ENCODE results near the gene CELA3B.
A peak's percentile ranks its signal among the peaks of the same experiment; 100 is the strongest.
"Not testable (repeated sequence)": the region's sequence is repeated elsewhere in the genome, so short reads cannot be mapped to it uniquely, and the experiment has no call there.

The CELA3B gene

DNA sequence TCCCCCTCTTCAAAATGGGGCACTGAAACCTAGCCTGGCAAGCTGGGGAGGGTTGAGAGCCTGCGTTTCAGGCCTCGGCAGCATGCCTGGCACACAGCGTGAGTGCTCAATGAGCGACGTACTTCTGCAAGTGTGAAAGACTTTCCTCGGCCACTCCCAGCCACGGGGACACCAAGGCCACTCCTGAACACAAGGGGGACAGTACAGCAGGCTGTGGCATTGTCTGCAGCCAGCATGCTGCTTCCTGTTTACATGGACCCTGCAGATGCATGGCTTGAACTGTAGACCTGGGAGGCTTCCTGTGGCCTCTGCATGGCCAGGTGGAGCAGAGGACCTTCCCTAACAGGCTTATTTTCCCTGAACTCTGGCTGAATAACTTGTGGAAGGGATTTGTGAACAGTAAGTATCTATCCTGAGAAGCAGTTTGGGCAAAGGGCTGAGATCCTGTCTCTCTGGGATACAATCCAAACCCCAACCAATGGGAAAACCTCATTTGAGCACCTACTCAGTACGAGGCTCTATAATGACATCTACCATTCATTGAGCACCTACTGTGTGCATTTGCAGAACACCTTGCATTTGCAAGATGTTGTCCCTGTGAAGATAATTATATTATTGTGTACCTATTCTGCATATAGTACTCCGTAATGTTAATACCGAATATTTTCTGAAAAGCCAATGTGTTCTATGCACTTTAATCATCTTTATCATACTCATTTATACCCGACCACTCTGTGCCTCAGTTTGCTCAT lies 29.8 kb upstream of the CELA3B start:
- DNase-seq: no peak

DNA sequence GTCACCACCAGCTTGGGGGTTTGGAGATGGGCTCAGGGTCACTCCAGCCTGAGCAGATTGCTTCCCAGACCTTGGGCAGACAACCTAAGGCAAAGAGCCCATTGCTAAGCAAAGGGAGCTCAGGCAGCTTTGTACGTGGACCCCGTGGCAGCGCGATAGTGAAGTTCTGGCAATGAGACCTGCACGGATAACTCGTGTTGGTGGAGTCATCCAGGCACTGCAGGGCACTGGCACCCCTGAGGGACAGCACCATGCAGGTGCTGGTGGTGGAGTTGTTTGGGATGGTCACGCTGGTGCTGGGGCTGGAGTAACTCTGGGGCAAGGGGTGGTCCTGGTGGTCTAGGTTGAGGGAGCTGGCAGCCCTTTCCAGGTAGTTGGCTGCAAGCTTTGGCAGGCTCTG lies 26.1 kb upstream of the CELA3B start:
- DNase-seq: no peak

DNA sequence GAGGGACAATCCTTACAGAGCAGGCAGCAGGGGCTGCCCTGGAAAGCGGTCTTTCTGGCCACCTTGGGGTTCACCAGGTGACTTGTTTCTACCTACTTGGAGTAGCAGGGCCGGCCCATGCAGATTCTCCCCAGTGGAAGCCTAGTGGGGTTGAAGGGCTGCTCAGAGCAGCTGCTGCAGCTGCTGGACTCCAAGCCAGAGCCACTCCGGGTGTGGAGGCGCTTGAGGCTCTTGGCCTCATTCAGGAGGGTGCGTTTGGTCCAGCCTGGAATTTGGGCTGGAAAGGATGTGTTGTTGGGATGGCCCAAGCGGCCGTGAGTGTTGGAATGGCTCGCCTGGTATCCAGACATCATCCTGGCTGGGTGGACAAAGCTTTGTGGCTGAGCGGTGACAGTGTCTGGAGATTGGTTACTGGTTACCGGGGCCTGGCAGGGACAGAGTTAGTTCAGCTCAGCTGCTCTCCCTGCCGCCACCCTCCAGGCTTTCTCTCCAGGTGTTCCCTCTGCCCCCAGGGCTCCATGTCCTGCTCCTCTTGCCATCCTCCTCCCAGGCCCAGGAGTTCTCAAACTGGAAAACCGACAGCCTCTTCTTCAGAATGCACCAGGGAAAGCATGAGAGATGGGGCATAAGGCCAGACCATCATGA lies 25.5 kb upstream of the CELA3B start:
- no peak for DNase-seq

DNA sequence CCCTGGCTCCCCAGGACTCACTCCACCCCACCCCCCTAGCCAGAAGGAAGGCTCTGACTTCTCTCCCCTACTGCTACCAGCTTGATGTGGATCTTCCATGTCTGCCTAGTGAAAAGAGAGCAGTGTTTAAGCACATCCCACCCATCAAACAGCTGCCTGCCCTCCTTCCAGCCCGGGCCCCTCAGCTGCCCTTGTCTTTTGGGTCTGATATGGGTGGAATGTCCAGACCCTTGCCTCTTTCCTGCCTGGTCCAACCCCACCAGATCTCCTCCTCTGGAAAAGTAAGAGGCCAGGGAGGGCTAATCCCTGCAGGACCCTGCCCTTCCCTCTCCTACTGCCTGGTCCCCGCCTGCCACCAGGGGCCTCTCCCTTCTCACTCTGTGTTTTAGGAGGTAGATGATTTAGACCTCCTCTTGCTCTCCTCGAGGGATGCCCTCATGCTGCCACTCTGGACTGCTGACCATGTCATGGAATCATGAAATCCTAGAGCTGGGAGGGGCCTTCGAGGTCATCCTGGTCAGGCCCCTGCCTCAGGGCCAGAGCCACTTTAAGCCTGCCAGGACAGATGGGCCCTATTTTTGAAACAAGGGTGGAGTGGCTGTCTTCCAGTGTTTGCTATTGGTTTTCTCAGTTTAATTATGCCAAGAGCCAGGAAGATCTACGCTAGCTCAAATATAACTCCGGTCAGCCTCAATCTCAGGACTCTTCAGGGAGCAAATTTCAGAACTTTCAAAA lies 23.9 kb upstream of the CELA3B start:
- DNase-seq: no peak

DNA sequence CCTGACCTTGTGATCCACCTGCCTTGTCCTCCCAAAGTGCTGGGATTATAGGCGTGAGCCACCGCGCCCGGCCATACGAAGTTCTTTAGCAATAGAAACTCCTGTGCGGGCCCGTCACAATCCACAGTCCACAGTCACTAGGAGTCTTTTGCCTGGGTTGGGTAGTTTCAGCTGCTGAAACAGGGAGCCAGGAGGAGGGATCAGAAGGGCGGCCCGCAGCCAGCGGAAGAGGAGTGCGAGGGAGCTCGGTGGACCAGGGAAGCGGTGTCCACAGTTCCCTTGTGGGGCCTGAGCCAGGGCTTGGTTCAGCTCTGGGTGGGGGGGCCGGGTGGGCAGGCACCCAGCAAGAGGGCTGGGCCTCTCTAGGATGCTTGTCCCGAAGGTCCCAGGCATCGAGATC lies 21.8 kb upstream of the CELA3B start:
- no peak for DNase-seq

DNA sequence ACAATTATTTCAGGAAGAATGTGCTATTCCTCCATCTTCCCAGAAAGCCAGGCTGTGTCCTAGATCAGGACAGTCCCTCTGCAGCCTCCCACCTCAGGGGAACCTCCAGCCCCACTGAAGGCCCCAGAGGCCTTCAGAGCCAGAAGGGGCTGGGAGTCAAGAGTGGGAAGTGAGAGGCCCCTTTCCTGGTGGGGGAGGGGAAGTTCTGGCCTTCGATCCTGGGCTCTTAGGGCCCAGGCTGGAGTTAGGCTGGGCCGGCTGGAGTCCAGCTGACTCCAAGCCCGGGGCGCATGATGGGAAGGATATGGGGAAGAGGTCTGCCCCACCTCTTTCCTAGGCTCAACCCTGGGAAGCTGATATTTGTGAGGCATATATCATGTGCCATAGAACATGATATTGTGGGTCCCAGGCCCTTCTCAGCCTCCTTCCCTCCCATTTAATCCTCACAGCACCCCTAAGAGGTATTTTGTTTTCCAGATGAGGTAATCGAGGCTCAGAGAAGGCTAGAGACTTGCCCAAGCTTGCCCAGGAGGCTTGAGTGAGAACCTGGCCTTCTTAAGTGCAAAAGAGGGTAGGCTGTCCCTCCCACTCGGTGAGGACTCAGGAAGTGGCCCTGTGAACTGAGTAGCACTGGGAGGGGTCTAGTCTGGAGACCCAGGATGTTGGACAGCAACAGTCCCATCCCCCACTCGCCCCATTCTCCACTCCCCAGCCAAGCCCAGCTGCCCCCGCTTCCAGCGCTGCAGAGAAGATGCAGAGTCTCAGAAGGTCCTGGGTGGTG lies 21.1 kb upstream of the CELA3B start:
- DNase-seq: no peak

DNA sequence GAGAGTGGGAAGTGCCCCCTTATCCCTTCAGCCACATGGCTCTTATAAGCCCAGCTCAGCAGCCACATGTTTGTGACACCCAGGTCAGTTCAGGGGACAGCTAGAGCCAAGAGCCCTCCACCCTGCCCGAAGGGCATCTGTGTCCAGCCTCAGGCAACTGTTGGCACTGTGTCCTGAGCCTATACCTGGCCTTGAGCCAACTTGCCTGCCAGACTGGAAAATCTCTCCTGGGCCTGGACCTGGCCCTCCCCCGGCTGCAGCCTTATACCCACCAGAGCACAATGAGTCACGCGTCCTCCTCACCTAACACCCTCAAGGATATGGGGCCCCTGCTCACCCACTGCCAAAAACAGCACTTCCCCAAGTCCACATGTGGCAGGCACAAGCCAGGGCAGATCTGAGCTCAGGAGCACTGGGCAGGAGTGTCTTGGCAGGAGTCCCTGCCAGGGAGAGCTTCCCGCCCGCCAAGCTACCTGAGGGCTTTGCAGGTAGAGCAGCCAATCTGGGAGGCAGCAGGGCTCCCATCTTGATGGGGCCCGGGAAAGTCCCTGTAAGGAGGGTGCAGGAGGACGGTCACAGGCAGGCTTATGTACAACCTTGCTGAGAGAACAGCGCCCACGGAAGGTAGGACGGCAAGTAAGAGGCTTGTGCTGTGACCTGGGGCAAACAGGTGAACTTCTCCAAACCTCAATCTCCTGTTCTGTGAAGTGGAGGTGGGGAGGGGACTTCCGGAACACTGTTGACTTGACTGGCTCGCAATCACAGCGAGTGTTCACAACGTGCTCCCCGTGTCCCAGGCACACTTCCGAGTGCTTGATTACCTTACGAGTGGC lies 19.9 kb upstream of the CELA3B start:
- peak; percentile 14 for DNase-seq

DNA sequence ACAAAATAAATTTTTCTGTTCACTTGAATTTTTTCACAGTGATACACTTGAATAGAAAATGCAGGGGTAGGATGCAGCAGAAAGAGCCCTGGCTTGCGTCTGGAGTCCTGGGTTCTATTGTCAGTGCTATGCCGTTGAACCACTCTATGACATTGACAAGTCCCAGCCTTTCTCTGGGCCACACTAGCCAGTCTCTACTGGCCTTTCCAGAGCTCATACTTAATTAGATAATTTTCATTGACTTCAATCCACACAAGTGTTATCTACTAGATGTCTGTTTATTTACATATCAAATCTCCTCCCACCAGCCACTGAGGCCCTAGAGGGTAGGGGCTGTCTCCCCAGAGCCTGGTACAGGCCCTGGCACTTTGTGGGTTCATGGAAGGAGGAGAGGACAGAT lies 15.5 kb upstream of the CELA3B start:
- DNase-seq: no peak

DNA sequence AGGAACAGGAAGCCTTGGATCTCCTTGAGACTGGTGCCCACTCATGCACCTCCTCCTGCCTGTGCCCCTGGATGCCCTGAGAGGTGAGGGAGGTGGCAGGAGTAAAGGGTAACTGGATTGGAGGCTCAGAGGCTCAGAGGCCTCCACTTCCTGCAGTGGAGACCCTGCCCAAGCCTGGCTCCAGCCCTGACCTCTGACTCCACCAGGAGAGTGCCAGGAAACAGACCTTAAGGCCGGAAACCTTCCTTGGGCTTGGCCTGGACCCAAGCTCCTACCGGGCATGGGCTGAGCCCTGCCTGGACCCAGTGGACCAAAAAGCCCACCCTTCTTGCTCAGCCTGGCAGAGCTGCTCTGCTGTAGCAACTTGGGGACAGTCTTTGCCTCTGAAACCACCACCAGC lies 15.0 kb upstream of the CELA3B start:
- DNase-seq: no peak

DNA sequence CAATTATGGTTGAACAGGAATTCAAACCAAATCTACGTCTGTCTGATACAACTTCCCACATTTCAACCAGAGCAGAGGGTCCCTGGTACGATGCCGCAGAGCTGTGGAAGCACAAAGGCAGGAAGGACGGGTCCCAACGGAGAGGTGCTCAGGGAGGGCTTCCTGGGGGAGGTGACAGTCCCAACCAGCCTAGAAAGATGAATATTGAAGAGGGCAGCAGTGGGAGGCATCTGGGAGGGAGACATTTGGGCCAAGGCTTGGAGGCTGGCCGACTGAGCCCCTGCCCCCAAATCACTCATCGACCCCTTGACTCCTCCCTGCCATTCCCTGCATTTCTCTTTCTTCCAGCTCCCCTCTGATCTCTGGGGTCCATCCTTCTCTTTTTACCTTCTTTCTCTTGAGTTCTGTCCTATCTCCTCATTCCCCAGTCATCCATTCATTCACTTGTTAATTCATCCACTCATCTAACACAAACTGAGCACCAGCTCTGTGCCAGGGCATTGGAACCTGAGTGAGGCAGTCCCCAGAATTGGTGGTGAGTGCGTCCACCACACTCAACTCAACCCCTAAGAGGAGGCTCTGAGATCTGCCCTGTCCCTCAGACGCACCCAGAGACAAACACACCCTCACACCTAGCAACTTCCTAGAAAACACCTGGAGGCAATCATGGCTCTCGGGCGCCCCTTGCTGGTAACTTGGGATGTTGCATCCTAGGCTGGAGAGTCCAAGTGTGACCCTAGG lies 13.2 kb upstream of the CELA3B start:
- DNase-seq: peak; percentile 88

DNA sequence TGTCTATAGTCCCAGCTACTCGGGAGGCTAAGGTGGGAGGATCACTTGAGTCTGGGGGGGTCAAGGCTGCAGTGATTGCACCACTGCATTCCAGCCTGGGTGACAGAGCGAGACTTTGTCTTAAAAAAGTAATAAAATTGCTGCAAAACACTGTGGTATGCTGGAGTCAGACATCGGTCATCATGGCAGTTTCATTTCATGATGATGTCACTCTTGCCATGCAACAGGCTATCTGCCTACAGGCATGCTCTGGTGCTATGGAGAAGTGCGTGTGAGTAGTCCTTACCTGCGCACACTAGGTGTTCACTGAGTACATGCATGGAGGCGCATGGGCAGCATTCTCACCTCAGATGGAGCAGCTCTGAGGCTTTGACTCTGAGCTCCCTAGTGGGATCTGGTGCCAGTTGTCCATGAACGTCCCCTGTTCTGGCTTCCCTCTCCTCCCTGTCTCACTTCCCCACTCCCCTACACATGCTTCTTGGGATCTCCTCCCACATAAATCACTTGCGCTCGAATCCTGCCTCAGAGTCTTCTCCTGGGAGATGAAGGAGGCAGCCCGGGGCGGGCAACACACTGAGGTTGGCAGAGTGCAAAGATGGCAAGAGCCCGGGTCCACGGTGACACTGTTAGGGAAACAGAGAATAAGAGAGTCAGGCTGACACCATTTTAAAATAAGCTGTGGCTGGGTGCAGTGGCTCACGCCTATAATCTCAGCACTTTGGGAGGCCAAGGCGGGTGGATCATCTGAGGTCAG lies 10.4 kb upstream of the CELA3B start:
- no peak for DNase-seq

DNA sequence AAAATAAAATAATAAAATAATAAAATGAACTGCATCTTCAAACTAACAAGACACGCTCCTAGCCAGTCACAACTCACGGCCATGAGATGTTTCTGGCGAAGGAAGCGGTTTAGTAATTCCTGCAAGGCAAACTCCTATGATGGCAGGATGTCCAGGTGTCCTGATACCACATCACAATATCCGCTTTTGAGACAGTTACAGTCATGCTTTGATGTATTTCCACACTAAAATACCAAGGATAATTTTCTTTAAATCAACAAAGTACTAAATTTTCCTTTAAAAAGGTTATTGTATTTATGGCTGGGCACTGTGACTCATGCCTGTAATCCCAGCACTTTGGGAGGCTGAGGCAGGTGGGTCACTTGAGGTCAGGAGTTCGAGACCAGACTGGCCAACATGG lies 9.6 kb upstream of the CELA3B start:
- DNase-seq: not testable (repeated sequence)

DNA sequence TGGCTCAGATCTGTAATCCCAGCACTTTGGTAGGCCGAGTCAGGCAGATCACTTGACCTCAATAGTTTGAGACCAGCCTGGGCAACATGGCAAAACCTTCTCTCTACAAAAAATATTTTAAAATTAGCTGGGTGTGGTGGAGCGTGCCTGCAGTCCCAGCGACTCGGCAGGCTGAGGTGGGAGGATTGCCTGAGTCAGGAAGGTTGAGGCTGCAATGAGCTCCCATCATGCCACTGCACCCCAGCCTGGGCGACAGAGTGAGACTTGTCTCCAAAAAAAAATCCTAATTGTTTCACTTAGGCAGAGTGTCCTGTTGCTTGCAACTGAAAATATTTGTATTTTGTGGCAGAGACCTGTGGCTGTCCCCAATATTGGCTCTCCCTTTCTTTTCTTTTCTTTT lies 7.8 kb upstream of the CELA3B start:
- not testable (repeated sequence) for DNase-seq

DNA sequence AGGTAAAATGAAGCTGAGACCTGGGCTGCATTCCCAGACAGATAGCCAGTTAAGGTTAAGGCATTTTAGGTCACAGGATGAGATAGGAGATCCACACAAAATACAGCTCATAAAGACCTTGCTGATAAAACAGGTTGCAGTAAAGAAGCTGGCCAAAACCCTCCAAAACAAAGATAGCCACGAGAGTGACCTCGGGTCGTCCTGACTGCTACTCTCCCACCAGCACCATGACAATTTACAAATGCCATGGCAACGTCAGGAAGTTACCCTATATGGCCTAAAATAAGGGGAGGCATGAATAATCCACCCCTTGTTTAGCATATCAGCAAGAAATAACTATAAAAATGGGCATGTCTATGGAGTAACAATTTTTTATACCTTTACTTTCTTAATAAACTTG lies 6.3 kb upstream of the CELA3B start:
- not testable (repeated sequence) for DNase-seq

DNA sequence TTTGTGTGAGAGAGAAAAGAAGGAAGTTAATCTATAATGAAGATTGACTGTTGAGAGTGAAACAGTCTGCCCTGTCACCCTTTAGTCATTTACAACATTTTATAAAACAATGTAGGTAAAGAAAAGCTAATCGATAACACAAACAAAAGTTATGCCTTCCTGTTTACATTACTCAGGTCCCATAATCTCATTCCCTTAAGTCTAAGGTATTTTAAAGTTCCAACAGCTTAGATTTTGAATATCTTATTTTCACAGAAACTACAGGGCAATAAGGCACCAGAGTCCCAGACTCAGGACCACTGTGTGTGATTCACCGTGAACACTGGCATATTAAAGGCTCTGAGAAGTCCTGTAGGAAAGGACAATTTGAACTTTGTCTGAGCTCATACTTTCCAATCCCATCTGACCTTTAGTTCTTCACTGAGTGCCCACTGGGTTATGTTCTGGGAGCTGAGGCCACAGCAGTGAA lies 3.8 kb upstream of the CELA3B start:
- not testable (repeated sequence) for DNase-seq

DNA sequence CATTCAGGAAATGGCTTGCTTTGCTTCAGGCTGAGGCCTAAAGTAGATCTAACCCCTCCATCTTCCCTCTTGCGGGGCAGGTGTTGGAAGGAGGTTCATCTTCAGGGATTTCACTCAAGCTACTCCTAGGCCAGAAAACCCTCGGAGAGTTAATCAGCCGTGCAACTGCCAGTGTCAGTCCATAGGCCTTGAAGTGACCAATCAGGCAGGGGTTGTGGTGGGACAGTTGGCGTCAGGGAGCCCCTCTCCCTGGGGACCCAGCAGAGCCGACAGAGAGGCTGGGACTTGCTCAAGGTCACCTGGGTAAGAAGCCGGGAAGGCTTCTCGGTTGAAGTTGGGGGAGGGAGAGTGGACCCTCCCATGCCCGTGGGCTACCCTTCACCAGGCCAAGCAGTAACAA lies 2.9 kb upstream of the CELA3B start:
- DNase-seq: not testable (repeated sequence)

DNA sequence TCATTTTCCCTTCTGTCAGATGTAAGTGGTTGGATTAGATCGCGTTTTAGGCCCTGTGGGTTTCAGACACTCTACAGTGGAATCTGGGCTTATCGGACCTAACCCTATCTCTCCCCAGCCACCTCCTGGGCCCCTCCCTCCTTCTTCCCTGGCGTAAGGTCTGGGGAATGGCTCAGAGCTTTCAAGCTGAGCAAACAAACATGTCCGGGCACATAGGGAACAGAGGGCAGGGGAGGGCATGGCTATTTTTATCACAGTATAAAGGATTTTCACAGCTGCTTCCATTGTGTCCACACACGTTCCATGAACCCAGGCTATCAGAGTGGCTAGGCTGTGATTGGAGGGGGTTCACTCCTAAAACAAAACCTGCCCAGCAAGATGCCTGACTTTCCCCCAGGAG lies 2.1 kb upstream of the CELA3B start:
- not testable (repeated sequence) for DNase-seq

DNA sequence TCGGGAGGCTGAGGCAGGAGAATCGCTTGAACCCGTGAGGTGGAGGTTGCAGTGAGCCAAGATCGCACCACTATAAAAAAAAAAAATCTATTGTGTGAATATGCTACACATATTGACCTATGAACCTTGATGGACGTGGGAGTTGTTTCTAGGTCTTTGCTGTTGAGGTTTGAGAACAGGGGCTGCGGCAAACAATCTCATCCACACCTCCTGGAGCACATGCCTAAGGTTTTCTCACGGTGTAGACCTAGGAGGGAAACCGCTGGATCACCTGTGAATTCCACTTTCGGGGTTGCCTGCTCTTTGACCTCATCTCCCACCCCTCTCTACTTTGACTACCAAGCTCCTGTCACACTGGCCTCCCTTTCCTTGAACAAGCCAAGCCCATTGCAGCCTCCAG lies 1.5 kb upstream of the CELA3B start:
- DNase-seq: not testable (repeated sequence)

DNA sequence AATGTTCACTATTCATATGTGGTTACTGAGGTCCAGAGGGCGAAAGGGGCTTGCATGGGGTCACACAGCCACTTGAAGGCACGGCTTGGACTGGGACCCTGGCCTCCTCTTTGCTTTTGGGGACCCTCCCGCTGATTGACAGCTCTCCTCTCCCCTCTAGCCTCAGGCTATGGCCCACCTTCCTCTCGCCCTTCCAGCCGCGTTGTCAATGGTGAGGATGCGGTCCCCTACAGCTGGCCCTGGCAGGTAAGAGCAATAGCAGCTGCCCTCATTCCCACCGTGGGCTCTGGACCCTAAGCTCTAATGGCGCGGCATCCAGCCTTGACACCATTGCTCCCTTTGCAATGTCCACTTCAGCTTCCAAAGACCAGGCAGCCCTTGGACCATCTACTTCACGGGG lies 1.4 kb downstream of the CELA3B start:
- not testable (repeated sequence) for DNase-seq

DNA sequence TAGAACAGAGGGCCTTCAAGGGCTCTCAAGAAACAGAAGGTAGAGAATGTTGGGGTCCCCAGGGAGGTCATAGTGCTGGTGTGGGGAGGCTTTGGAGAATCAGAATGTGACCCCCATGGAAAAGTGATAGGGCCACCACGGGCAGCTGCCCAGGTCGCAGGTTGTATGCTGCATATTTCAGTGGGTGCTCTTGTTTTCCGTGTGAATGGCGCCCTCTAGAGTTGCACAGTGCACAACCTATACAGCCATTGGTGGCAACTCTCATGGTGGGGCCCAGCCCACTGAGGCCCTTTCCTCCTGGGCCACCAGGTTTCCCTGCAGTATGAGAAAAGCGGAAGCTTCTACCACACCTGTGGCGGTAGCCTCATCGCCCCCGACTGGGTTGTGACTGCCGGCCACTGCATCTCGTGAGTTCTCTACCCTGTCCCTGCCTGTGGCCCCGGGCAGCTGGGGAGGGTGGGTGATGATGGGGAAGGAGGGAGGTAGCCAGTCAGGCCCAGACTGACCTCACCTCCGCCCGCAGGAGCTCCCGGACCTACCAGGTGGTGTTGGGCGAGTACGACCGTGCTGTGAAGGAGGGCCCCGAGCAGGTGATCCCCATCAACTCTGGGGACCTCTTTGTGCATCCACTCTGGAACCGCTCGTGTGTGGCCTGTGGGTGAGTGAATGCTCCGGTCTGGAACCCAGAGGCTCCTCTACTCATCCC lies 3.8 kb downstream of the CELA3B start:
- not testable (repeated sequence) for DNase-seq

All from activated CD4-positive, alpha-beta T cell treated with anti-CD3 and anti-CD28 coated beads, Interleukin-2, Interleukin-6, amounts not matched to agents 100 ng/mL and 50 ng/mL, durations not matched to agents 16 hours and 8 hours (primary cell).